DOHH2 (cell line): ENCODE results near the gene HMSD.

ENCODE experiments used
- EZH2phosphoT487 ChIP-seq: fragments of 200-600 bp; sonication (generic); IDR thresholded peaks from 2 replicates; pipeline ENCODE4 v1.6.1; 2017; ENCODE audit warnings: borderline replicate concordance, mild to moderate bottlenecking, antibody characterized with exemption, low read length, moderate library complexity, mixed read lengths
- TF ChIP-seq, protein P1 (sequence below): fragments of 200-600 bp; sonication (generic); IDR thresholded peaks from one replicate; pipeline ENCODE4 v1.5.1; 2014; ENCODE audit warnings: antibody characterized with exemption, mild to moderate bottlenecking, low read depth, low read length; ENCODE audit not compliant: poor library complexity, severe bottlenecking

DNA sequence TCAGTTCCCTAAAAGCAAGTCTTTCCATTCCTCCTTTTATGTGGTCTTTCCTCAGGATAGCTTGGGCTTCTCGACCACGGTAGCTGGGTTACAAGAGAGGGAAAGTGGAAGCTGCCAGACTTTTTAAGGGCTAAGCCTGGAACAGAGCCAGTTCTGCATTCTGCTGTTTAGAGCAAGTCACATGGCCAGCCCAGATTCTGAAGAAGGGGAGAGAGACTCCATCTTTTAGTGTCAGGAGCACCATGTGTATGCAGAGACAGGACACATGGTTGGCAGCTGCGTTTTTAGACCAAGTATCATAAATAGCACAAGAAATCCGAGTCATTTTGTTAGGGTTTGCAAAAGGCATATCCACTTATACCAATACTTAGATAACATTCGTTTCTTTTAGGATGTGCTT, 4.7 kb downstream of the HMSD start:
- TF ChIP-seq, protein P1, sequence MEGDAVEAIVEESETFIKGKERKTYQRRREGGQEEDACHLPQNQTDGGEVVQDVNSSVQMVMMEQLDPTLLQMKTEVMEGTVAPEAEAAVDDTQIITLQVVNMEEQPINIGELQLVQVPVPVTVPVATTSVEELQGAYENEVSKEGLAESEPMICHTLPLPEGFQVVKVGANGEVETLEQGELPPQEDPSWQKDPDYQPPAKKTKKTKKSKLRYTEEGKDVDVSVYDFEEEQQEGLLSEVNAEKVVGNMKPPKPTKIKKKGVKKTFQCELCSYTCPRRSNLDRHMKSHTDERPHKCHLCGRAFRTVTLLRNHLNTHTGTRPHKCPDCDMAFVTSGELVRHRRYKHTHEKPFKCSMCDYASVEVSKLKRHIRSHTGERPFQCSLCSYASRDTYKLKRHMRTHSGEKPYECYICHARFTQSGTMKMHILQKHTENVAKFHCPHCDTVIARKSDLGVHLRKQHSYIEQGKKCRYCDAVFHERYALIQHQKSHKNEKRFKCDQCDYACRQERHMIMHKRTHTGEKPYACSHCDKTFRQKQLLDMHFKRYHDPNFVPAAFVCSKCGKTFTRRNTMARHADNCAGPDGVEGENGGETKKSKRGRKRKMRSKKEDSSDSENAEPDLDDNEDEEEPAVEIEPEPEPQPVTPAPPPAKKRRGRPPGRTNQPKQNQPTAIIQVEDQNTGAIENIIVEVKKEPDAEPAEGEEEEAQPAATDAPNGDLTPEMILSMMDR, result no peak
- no peak for TF ChIP-seq EZH2phosphoT487
